HCT116 (cell line): Measurements from ENCODE around the gene ATG101. TPM values are rescaled to one million over a fixed set of nuclear protein-coding genes. Genes with fewer than 3 reads are reported as not detected.

Experiments used
- total RNA-seq: library from RNA; stranded (reverse); gene quantifications from one replicate; pipeline ENCODE4 v1.2.1, GENCODE V29; 2021; ENCODE audit not compliant: unreplicated experiment

The ATG101 gene
- total RNA-seq, 1 experiment from 2014 or later = 49.2 TPM

Other genes with a start within 250 kb of the ATG101 start
- 0.27 TPM for gene FIGNL2, start 221.3 kb upstream of the ATG101 start, total RNA-seq
- gene ANKRD33, start 181.9 kb upstream of the ATG101 start, total RNA-seq = not detected
- 2.5 TPM for gene ACVRL1, start 162.5 kb upstream of the ATG101 start, total RNA-seq
- gene ACVR1B, start 118.3 kb upstream of the ATG101 start, total RNA-seq = 22.7 TPM
- gene TAMALIN, start 63.0 kb upstream of the ATG101 start, total RNA-seq = 1.1 TPM
- gene NR4A1, start 18.5 kb upstream of the ATG101 start, total RNA-seq = 35.3 TPM
- not detected for gene SMIM41, start 9.7 kb downstream of the ATG101 start, total RNA-seq
- 8.8 TPM for gene KRT80, start 122.0 kb downstream of the ATG101 start, total RNA-seq
- gene KRT7, start 163.3 kb downstream of the ATG101 start, total RNA-seq = 72.6 TPM
- gene KRT86, start 204.7 kb downstream of the ATG101 start, total RNA-seq = 1.5 TPM
- 0.84 TPM for gene KRT81, start 221.6 kb downstream of the ATG101 start, total RNA-seq